ENCODE results near the gene MDP1.
A peak's percentile ranks its signal among the peaks of the same experiment; 100 is the strongest.
"Not testable (repeated sequence)": the region's sequence is repeated elsewhere in the genome, so short reads cannot be mapped to it uniquely, and the experiment has no call there.

MDP1 gene

DNA sequence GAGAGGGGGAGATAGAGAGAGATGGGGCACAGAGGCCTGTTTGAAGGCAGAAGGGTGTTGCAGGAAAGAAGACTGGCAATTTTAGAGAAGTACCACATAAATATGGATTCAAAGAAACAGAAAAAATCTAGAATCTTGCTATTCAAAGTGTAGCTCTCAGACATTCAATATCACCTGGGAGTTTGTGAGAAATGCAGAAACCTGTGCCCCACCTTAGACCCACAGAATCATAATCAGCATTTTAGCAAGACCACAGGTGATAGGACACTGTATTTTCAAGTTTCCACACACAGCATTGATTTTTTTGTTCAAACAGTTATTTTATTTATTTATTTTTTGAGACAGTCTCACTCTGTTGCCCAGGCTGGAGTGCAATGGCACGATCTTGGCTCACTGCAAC is 13.0 kb upstream of the MDP1 start:
- DNase-seq: no peak

- DNase-seq: no peak
Measured at GRCh38 chr14:24226473-24226872, 10.6 kb upstream of the MDP1 start.

GRCh38 chr14:24224618-24225071 is 8.8 kb upstream of the MDP1 start:
- no peak for DNase-seq

GRCh38 chr14:24222987-24223386 is 7.1 kb upstream of the MDP1 start:
- not testable (repeated sequence) for DNase-seq

- no peak for DNase-seq
Measured at GRCh38 chr14:24219521-24219920, 3.7 kb upstream of the MDP1 start.

- DNase-seq: no peak
Measured at GRCh38 chr14:24219080-24219479, 3.2 kb upstream of the MDP1 start.

DNA sequence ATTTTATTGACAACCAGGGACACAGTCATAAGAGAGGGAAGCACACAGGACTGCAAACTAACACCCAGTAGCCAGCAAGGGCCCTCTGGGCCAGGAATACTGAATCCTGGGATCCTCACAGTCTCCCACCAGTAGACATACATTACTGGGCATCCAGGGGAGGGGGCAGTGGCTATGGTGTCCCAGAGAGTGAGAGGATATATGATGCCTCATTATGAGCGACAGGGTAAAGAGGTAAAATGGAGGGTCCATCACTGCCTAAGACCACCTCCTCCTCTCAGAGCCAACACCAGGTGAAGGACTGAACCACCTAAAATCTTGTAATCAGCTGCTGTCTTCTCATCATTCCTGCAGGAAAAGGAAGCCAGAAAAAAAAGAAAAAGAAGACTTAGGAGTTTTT is 1.0 kb upstream of the MDP1 start:
- DNase-seq: not testable (repeated sequence)

GRCh38 chr14:24216345-24216699 is 456 bp upstream of the MDP1 start:
- DNase-seq: no peak

DNA sequence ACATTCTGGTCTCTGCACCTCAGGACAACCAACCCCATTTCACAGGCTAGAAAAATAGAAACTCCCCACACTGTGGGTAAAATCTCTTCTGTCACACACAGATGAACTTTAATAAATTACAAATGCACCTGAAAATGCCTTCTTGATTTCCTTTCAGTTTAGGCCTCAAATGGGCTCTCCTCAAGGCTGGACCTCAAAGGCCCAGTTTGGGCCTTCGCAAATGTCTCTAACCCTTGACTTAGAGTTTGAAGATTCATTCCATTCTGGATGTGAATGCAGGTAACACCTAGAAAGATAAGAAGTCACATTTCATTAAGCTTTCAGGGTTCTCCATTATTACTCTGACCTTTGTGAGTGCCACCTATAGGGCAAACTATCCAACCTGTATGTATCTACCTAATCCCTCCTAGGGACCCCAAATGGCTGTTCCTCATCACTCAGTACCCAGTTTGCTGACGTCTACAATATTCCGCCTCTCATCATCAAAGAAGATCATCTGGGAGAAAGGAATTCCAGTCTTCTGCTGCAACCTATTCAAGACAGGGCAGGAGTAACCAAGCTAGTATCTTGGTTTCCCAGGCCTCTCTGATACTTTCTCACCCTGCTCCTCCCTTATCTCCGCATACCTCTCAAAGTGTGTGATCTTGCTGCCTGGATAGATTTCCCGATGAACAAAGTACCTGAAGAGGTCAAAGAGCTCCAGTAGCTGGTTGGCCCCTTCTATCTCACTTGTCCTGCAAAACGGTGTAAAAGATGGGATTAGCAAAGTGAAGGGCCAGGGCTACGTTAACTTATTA is 1.8 kb downstream of the MDP1 start:
- DNase-seq: no peak

DNA sequence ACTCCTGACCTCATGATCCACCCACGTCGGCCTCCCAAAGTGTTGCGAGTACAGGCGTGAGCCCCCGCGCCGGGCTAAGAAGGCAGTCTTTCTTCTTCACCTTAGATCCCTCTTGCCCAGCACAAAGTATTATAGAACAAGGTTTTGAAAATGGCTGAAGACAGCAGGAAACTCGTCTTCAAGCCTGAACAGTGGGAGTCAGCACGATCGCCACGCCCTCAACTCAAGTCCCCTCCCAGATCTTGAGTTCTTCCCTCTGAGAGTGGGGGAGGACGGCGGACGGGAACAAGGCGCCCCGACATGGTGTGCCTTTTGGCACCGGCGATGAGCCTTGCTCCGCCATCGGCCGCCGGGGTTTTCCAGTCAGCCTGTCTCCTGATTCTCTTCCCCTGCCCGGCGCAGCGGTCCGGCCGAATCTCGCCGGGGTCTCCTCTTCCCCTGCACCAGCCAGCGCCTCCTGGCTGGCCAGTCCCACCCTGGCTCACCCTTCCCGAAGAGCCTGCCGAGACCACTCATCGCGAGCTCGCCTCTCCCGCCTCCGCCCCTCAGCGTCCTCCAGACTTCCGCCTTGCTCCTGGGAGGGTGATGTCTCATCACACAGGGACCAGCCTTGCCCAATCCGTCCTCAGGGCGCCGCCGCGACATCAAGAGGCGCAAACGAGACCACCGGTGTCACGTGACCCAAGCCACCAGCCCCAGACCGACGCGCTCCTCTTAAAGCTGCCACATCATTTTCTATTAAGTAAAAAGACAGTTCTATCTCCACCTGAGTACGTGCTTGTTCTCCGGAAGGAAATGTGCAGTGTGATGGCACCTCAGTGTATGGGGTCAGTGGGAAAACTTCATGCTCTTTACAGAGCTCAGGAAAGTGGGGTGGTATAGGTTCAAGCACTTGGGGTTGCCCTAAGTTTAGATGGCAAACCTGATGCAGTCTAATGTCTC is 2.7 kb downstream of the MDP1 start, which contains the start of gene CHMP4A:
TSS of gene CHMP4A (minus strand) at position 565 of the 942 bp plus-strand sequence. CDS start at position 516, 49 bp downstream.
- peak; percentile 96 for DNase-seq

DNA sequence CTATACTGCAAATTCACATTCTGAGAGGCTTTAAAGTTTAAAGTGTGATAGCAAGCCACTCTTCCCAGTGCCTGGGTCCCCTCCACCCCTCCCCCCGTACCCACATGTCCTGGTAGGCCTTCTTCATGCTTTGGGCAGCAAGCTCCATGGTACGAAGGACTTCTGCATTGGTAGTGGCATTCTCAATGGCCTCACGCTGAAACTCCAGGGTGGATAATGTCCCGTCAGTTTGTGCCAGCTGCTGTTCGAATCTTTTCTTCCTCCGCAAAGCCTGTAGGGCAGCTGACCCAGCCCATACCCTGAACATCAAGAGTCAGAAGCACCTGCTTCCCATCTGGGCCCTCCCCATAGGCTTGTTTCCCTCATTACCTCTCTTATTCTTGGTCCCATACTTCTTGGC is 4.6 kb downstream of the MDP1 start:
- no peak for DNase-seq

GRCh38 chr14:24207625-24208024 is 8.2 kb downstream of the MDP1 start:
- DNase-seq: no peak

DNA sequence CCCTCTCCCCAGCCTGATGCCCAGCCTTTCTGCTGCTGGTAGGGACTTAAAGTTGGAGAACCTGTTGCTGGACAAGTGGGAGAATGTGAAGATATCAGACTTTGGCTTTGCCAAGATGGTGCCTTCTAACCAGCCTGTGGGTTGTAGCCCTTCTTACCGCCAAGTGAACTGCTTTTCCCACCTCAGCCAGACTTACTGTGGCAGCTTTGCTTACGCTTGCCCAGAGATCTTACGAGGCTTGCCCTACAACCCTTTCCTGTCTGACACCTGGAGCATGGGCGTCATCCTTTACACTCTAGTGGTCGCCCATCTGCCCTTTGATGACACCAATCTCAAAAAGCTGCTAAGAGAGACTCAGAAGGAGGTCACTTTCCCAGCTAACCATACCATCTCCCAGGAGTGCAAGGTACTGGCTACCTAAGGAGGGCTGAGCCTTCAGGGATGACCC is 8.7 kb downstream of the MDP1 start:
- DNase-seq: no peak

- no peak for DNase-seq
Measured at GRCh38 chr14:24206260-24207103, 9.4 kb downstream of the MDP1 start.

DNA sequence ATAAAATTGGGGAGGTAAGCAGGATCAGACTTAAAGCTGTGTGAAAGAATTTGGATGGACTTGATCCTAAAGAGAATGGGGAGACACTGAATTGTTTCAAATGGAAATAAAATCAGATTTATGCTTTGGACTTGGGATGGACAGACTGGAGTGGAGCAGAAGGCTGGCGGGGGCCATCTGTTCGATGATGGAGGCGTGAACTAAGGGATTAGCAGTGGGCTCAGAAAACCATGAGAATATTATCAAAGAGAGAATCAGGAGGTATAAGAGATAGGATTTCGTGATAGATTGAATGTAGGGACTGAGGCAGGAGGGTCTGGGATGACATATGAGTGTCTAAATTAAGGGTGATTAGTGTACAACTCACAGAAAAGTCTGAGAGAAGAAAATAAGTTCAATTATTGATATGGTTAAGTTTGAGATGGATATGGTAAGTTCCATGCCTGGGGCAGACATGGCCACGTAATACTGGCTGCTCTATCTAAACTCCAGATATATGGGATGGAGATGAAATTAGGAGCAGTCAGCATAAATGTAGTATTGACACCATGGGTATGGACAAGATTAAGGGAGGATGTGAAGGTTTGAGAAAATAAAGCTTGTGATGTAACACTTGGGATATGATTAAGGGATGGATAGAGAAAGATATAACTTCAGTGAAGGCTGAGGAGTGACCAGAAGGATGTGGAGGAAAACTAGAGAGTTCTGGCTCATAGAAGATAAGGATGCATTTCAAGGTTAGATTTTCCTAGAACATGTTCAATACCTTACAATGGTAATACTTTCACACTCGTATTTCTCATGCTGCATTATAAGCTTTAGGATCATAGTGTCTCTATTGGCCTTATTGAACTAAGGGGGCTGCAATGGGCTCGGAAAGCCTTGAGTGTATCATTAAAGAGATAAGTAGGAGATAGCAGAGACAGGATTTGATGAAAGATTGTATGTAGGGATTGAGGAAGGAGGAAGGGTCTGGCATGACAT is 11.4 kb downstream of the MDP1 start:
- DNase-seq: no peak

GRCh38 chr14:24203249-24203886 is 12.5 kb downstream of the MDP1 start:
- not testable (repeated sequence) for DNase-seq

- not testable (repeated sequence) for DNase-seq
Measured at GRCh38 chr14:24202538-24202937, 13.3 kb downstream of the MDP1 start.

DNA sequence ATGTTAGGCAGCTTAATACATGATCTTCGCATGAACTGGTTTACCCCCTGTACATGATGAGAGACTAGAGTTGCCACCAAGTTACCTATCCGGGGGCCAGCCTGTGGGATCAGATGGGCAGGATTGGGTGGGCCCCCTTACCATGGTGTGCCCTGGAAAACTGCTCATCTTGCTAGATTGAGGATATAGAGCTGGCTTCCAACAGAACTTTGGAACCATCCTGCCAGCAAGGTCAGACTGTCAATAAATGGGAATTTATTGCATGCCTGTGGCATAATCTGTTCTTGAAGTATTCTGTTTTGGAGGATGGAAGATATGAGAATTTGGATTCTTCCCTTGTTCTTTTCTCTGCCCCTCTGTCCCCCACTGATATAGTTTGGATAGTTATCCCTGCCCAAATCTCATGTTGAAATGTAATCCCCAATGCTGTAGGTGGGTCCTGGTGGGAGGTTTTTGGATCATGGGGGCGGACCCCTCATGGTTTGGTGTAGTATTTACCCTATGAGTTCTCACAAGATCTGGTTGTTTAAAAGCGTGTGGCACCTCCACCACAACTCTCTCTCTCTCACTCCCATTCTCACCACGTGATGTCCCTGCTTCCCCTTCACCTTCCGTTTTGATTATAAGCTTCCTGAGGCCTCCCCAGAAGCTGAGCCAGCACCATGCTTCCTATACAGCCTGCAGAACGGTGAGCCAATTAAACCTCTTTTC is 16.9 kb downstream of the MDP1 start:
- no peak for DNase-seq

DNA sequence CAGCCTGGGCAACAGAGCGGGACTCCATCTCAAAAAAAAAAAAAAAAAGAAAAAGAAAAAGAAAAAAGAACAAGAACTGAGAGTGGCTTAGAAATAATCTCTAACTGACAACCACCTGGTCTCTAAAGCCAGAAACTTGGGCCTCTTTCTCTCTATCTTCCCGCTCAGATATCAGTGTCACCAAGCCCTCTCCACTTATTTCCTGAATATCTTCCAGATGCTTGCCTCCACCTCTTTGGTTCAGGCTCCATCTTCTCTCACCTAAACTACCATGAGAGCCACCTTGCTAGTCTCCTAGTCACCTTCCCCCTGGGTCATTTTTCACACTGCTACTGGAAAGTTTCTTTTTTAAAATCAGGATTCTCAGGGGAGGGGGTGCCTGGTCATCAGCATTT is 18.8 kb downstream of the MDP1 start:
- DNase-seq: no peak
